ENCODE data around the gene WDR35. TPM values are rescaled to one million over a fixed set of nuclear protein-coding genes. Genes with fewer than 3 reads are reported as not detected.

WDR35 gene
- total RNA-seq, 1 experiment from 2014 or later: 16.7 TPM

DNA sequence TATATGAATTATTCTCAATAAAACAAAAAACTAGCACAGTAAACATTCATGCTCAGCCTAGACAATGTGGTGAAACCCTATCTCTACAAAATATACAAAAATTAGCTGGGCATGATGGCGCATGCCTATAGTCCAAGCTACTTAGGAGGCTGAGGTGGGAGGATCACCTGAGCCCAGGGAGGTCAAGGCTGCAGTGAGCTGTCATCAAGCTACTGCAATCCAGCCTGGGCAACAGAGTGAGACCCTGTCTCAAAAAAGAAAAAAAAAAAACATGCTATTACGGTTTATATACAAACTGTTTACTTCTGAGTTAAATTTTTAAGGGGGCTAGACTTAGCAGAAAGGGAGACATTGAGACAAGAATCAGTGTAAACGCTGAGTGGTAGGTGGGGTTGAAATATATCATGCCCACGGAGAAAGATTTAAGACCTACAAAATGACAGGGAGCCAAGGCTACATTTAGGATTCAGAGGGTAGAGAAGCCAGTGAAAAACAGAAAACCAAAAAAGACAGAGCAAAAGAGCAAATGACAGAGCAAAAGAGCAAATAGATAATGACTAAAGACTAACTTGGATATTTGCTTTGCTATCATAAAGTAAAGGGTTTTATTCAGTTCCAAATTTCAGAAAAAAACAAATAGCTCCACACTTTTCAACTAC, 95.6 kb downstream of the WDR35 start:
- H3K23me2 ChIP-seq (ENCODE audit: insufficient read length, low read depth, low read length, poor library complexity, severe bottlenecking): no peaks in the 10 kb centered on the region
- no peak overlapping the region for H4K8ac ChIP-seq (replicated peaks; ENCODE audit: insufficient read length, low read depth, low read length)
- WGBS (ENCODE audit: extremely low coverage, insufficient read length, low lambda C conversion rate): no CpG with 5 or more reads among the region's 4 CpGs
- no peak overlapping the region for H3K23ac ChIP-seq (ENCODE audit: insufficient read length, low read depth, low read length)
- H2BK20ac ChIP-seq (ENCODE audit: low read depth, low read length, poor library complexity, severe bottlenecking): no peak overlapping the region
- no peaks in the 10 kb centered on the region for H3K27me3 ChIP-seq (ENCODE audit: insufficient read depth, low read length)
- H4K5ac ChIP-seq (ENCODE audit: insufficient read length, low read depth, low read length): no peak overlapping the region
- Mint-ChIP-seq H3K4me3 (no peak overlapping the region), H3K27ac (no peak overlapping the region; a peak in 1 of 7 replicates), H3K9me3 (no peaks in the 10 kb centered on the region), H3K27me3 (ENCODE audit: low read depth) (no peaks in the 10 kb centered on the region), H3K36me3 (ENCODE audit: insufficient read depth in 1 of 3, low read depth in 3 of 3) (no peaks in the 10 kb centered on the region; a peak in 1 of 7 replicates), H3K4me1 (peaks cover 11 to 12% of the 10 kb centered on the region in 2 experiments)
- H4K91ac ChIP-seq (ENCODE audit: insufficient read length, low read depth, low read length): no peak overlapping the region
- TF ChIP-seq, protein P1, sequence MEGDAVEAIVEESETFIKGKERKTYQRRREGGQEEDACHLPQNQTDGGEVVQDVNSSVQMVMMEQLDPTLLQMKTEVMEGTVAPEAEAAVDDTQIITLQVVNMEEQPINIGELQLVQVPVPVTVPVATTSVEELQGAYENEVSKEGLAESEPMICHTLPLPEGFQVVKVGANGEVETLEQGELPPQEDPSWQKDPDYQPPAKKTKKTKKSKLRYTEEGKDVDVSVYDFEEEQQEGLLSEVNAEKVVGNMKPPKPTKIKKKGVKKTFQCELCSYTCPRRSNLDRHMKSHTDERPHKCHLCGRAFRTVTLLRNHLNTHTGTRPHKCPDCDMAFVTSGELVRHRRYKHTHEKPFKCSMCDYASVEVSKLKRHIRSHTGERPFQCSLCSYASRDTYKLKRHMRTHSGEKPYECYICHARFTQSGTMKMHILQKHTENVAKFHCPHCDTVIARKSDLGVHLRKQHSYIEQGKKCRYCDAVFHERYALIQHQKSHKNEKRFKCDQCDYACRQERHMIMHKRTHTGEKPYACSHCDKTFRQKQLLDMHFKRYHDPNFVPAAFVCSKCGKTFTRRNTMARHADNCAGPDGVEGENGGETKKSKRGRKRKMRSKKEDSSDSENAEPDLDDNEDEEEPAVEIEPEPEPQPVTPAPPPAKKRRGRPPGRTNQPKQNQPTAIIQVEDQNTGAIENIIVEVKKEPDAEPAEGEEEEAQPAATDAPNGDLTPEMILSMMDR (conservative IDR thresholded peaks at IDR 0.05): no peak
- no peak overlapping the region for H3T11ph ChIP-seq (ENCODE audit: low read length)
- H3K4me2 ChIP-seq (ENCODE audit: insufficient read depth, insufficient read length, low read length): no peak overlapping the region
- no peak overlapping the region for H3K27ac ChIP-seq (ENCODE audit: insufficient read length, low read depth, low read length)
- no peak overlapping the region for H3K18ac ChIP-seq (ENCODE audit: insufficient read length, low read depth, low read length)
- H2BK15ac ChIP-seq (ENCODE audit: low read depth, low read length): no peak overlapping the region
- H2BK120ac ChIP-seq (ENCODE audit: low read depth, low read length, poor library complexity, severe bottlenecking): no peak overlapping the region
- no peaks in the 10 kb centered on the region for H4K20me1 ChIP-seq (ENCODE audit: control insufficient read depth, insufficient read depth, insufficient read length)
- H3K4me1 ChIP-seq (ENCODE audit: insufficient read depth, low read length): no peaks in the 10 kb centered on the region
- no peak overlapping the region for H2AFZ ChIP-seq (ENCODE audit: low read length)
- H2AK5ac ChIP-seq (ENCODE audit: insufficient read length, low read length): no peak overlapping the region
- no peak overlapping the region for H2BK5ac ChIP-seq (ENCODE audit: insufficient read length, low read length)
- H3K56ac ChIP-seq (ENCODE audit: insufficient read length, low read depth, low read length): no peak overlapping the region
- no peak overlapping the region for H2BK12ac ChIP-seq (ENCODE audit: insufficient read length, low read depth, low read length)
- H3K4ac ChIP-seq (ENCODE audit: low read depth, low read length): no peak overlapping the region
- no peak overlapping the region for H3K9ac ChIP-seq (ENCODE audit: extremely low read depth, insufficient read length, low read length)
- H3K9me3 ChIP-seq (ENCODE audit: control insufficient read depth, low read depth, low read length): no peaks in the 10 kb centered on the region
- H3K14ac ChIP-seq (ENCODE audit: insufficient read depth, low read length): no peak overlapping the region
- DNase-seq: no peak
- no peaks in the 10 kb centered on the region for H3K79me2 ChIP-seq (ENCODE audit: insufficient read depth, low read length)
- H3K79me1 ChIP-seq (ENCODE audit: insufficient read depth, low read depth, low read length, poor library complexity, severe bottlenecking): peaks cover 6% of the 10 kb centered on the region

Measured in H9 (cell line).